Left ventricle myocardium inferior (tissue), 1 donor: Measurements from ENCODE around the gene LOXL3. TPM values are rescaled to one million over a fixed set of nuclear protein-coding genes. Genes with fewer than 3 reads are reported as not detected.
A peak's percentile ranks its signal among the peaks of the same experiment; 100 is the strongest.

Experiments
- DNase-seq: peaks from one replicate; pipeline ENCODE4 v3.0.0-alpha.2; 2020
- H3K27ac ChIP-seq: fragments of 200-600 bp; replicated peaks from 2 replicates; pipeline ENCODE4 v1.8.0; 2021
- H3K27me3 ChIP-seq: fragments of 200-600 bp; 2 replicates; pipeline ENCODE4 v1.8.0; 2021; ENCODE audit warnings: low read depth
- H3K36me3 ChIP-seq: fragments of 200-600 bp; 2 replicates; pipeline ENCODE4 v1.8.0; 2021
- H3K4me1 ChIP-seq: fragments of 200-600 bp; 2 replicates; pipeline ENCODE4 v1.8.0; 2021
- H3K4me3 ChIP-seq: fragments of 200-600 bp; 2 replicates; pipeline ENCODE4 v1.8.0; 2021; ENCODE audit warnings: mild to moderate bottlenecking, moderate library complexity
- H3K9me3 ChIP-seq: fragments of 200-600 bp; replicated peaks from 2 replicates; pipeline ENCODE4 v1.8.0; 2021
- intact Hi-C: fragments of 100-400 bp; cut with micrococcal nuclease; formaldehyde crosslinking; loops from one replicate; pipeline ENCODE4 v1.11.0; 2022
- total RNA-seq: library from RNA; stranded (reverse); fragmentation: NEBNext Ultra II Directional; extraction: Animal tissue kit (Norgen Biotek cat#: 25700); gene quantifications from one replicate; pipeline ENCODE4 v1.2.1, GENCODE V29; 2021
- TF ChIP-seq, protein P1 (sequence below): fragments of 200-600 bp; IDR thresholded peaks from 2 replicates; pipeline ENCODE4 v1.8.0; 2021; ENCODE audit warnings: antibody characterized with exemption, mild to moderate bottlenecking, borderline replicate concordance
- donor health status: DM: no; HTN: yes; CAD: no; lungs with severe emphysema.

Gene LOXL3
- total RNA-seq, 1 donor from 2014 or later = 4.7 TPM

DNA sequence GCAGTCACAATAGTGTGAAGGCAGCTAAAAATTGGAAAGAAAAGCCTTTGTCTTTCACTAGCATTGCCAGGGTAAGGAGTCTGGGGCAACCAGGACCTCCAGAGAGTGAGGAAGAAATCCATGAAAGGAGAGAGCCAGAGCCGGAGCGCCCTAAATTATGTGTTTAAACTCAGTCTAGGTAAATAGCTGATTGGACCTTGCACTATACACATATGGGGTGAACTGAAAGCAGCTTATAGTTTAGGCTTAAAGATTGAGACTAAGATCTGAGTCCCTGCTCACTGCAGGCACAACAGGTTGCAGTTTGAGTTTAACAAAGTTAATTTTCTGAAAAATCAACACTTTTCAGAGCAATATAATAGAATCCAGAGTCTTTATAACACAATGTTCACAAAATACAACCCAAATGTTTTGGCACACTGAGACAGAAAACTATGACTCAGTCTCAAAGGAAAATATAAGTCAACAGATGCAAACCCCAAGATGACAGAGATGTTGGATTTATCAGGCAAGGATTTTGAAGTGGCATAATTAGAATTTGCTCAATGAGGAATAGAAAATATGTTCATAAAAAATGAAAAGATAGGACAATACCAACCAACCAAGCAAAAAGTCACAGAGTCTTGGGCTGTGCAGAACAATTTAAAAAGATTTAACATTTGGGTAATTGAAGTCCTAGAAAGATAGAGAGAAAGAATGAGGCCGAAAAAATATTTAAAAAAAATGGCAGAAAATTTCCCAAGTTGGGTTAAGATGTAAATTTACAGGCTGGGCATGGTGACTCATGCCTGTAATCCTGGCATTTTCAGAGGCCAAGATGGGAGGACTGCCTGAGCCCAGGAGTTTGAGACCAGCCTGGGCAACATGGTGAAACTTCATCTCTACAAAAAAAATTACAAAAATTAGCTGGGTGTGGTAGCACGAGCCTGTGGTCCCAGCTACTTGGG lies 40.4 kb upstream of the LOXL3 start:
- peaks cover 90% of the 10 kb centered on the region for H3K27me3 ChIP-seq

DNA sequence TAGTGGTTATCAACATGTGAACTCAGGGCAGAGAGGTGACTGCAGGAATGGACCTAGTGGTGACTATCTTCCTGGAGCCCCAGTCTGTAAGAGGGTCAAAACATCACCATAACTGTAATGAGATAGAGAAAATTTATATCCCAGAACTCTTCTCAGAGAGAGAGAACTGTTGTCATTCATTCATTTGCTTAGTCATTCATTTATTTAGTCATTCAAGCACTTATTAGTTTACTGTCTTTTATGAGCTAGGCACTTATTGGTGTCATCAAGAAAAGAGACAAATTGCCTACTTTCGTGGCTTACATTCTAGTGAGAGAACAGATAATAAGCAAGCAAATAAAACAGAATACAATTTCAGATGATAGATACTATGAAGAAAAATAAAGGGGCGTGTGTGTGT lies 34.9 kb upstream of the LOXL3 start:
- intact Hi-C loops = loop anchor here (5.0 kb wide), 1 partner anchor 106 kb away; the partner anchor contains the start of genes CCDC142 and TTC31
- Histone ChIP-seq H3K4me3 (no peak overlapping the region), H3K27me3 (peaks cover 54% of the 10 kb centered on the region), H3K27ac (no peak overlapping the region), H3K36me3 (no peaks in the 10 kb centered on the region), H3K4me1 (no peaks in the 10 kb centered on the region), H3K9me3 (no peaks in the 10 kb centered on the region)
- TF ChIP-seq, protein P1, sequence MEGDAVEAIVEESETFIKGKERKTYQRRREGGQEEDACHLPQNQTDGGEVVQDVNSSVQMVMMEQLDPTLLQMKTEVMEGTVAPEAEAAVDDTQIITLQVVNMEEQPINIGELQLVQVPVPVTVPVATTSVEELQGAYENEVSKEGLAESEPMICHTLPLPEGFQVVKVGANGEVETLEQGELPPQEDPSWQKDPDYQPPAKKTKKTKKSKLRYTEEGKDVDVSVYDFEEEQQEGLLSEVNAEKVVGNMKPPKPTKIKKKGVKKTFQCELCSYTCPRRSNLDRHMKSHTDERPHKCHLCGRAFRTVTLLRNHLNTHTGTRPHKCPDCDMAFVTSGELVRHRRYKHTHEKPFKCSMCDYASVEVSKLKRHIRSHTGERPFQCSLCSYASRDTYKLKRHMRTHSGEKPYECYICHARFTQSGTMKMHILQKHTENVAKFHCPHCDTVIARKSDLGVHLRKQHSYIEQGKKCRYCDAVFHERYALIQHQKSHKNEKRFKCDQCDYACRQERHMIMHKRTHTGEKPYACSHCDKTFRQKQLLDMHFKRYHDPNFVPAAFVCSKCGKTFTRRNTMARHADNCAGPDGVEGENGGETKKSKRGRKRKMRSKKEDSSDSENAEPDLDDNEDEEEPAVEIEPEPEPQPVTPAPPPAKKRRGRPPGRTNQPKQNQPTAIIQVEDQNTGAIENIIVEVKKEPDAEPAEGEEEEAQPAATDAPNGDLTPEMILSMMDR = no peak
- DNase-seq = no peak

More for the DNA sequence above, 40.4 kb upstream of the LOXL3 start:
- Histone ChIP-seq H3K9me3 (no peaks in the 10 kb centered on the region), H3K4me1 (no peaks in the 10 kb centered on the region), H3K27ac (no peak overlapping the region), H3K36me3 (no peaks in the 10 kb centered on the region), H3K4me3 (no peak overlapping the region)
- intact Hi-C loops = no loop called here
- no peak for DNase-seq
- TF ChIP-seq, protein P1 = no peak

DNA sequence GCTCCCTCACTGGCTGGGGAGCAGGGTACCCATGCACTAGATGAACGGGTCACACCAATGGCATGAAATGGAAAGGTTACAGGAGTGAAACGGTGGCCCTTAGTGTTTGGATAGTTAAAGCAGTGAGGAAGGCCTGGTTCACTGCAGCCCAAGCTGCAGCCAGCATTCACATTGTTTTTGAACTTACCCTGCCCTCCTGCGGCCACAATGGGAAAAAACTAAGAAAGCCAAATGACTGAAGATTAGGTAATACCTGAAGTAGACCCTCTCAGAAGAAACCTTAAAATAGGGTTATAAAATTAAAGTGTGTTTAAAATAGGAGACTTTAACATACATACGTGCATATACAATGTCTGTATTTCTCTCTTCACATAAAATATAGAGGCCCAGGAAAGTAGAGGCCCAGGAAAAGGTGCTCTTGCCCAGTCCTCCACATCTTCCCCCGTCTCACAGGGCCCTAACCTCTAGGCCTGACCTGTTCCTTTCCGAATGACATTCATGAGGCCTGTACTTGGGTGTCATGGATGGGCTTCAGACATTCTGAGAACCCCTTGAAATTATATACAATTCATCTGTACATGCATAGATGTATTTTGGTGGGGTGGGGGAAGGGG lies 34.0 kb upstream of the LOXL3 start:
- DNase-seq = peak; percentile 51
- Histone ChIP-seq H3K27ac (no peak overlapping the region), H3K9me3 (no peaks in the 10 kb centered on the region), H3K4me1 (no peaks in the 10 kb centered on the region), H3K36me3 (no peaks in the 10 kb centered on the region), H3K27me3 (peaks cover 45% of the 10 kb centered on the region), H3K4me3 (no peak overlapping the region)
- TF ChIP-seq, protein P1 = peak; percentile 81
- intact Hi-C loops = loop anchor here (5.0 kb wide), 1 partner anchor 105 kb away; the partner anchor contains the start of genes CCDC142 and TTC31

DNA sequence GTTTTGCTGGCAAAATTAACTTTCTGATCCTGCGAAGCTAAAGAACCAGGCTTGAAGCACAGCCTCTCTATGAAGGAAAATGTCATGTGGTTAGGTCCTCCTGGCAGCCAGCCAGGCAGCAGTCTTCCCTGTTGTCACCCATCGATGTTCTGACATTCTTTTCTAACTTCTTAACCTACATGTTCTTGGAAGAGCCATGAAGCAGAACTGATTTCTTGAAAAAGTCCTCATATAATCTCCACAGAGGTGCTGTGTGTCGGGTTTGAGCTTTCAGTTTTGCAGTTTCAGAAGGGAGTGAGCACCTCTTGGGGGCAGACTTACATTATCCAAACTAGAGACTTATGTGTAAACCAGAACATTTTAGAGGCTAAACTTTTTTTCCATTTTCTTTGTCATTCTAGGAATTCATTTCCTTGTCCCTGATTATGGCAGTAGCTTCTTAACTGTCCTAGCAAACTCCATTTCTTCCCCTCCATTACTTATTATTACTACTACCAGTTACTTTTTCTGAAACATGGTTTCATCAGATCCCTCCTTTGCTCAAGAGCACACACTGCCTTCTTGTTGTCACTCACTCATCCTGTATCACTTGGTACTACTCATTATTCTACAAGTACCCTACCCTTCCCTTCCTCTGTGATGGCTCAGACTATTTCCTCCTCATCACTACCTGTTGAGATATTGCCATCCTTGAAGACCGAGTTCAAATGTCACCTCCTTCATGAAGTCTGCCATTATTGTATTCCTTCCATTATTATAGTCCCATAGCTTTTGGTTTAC lies 31.9 kb upstream of the LOXL3 start:
- DNase-seq = peak; percentile 39

More for the DNA sequence above, 31.9 kb upstream of the LOXL3 start:
- Histone ChIP-seq H3K36me3 (no peaks in the 10 kb centered on the region), H3K9me3 (no peaks in the 10 kb centered on the region), H3K4me1 (no peaks in the 10 kb centered on the region), H3K27me3 (peaks cover 29% of the 10 kb centered on the region), H3K4me3 (no peak overlapping the region), H3K27ac (no peak overlapping the region)
- TF ChIP-seq, protein P1 = no peak
- intact Hi-C loops = loop anchor here (5.0 kb wide), 1 partner anchor 103 kb away; the partner anchor contains the start of genes CCDC142 and TTC31
